Activated T-cell treated with anti-CD3 and anti-CD28 coated beads for 1 hour (primary cell): Measurements from ENCODE around the gene FAM186B.

Experiments used
- DNase-seq: peaks from one replicate; pipeline ENCODE4 v3.0.0-alpha.2; 2020; ENCODE audit warnings: low read depth

Gene FAM186B

DNA sequence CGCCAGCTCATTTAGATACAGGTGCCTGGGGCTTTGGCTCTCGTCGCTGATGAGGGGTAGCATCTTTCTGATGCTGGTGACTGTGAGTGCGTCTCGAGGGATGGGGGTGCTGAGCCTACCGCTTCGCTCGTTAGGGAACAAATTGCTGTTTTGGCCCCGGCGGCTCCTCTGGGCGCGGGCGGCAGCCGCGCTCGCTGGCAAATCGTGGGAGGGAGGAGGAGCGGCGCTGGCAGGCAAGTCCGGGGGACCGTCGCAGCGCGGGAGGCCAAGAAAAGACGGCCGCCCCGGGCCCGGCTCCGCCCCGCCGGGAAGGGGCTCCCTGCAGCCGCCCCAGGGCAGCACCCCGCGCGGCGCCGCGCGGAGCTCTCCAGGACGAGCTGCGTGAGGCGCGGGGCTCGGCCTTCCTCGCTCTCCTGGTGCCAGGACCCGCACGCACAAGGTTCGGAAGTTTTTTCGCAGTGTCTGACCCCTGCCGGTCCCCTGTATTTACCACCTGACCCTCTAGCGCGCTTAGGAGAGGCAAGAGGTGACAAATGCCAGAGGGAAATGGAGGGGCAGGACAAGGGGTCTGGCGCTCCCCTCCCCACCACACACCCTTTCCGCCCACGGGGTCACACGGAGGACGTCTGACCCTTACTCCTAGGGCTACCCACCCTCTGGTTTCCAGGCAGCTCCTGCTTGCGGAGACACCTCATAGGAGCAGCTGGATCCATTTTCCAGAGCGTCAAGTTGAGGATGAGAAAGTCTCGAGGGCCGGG, 67.5 kb downstream of the FAM186B start:
- no peak for DNase-seq
